Neural cell (in vitro differentiated cells): ENCODE measurements around the gene EIF4A2.

Experiments
- POLR2AphosphoS5 ChIP-seq: IDR thresholded peaks from 2 replicates; pipeline ENCODE4 v1.6.1; 2012
- TF ChIP-seq, protein P1 (sequence below): fragments of 450-650 bp; IDR thresholded peaks from 2 replicates; pipeline ENCODE4 v1.5.1; 2014; ENCODE audit warnings: antibody characterized with exemption, mild to moderate bottlenecking, moderate library complexity; ENCODE audit not compliant: poor library complexity, severe bottlenecking

DNA sequence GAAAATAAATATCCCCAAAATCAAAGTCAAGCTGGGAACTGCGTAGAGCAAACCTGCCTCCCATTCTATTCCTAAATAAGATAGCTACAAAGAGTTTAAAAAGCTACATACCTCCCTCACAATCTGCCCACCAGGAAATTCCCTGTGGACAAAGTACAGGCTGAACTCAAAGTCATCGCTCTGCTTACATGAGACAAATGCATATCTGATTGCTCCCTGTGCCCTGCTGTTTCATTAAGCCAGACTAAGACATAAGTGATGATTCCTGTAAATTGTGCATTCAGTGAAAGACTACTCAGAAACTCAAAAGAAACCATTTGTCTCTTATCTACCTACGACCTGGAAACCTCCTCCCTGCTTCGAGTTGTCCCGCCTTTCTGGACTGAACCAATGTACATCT is 28.5 kb upstream of the EIF4A2 start:
- TF ChIP-seq POLR2AphosphoS5, result no peak
- TF ChIP-seq, protein P1, sequence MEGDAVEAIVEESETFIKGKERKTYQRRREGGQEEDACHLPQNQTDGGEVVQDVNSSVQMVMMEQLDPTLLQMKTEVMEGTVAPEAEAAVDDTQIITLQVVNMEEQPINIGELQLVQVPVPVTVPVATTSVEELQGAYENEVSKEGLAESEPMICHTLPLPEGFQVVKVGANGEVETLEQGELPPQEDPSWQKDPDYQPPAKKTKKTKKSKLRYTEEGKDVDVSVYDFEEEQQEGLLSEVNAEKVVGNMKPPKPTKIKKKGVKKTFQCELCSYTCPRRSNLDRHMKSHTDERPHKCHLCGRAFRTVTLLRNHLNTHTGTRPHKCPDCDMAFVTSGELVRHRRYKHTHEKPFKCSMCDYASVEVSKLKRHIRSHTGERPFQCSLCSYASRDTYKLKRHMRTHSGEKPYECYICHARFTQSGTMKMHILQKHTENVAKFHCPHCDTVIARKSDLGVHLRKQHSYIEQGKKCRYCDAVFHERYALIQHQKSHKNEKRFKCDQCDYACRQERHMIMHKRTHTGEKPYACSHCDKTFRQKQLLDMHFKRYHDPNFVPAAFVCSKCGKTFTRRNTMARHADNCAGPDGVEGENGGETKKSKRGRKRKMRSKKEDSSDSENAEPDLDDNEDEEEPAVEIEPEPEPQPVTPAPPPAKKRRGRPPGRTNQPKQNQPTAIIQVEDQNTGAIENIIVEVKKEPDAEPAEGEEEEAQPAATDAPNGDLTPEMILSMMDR, result no peak
